Rectal smooth muscle tissue (tissue), 1 donor: ENCODE measurements around the gene FLAD1.

Experiments
- H3K27ac ChIP-seq: one replicate; pipeline ENCODE4 v1.7.0; 2013; ENCODE audit warnings: low read depth, low read length, inconsistent platforms
- H3K27me3 ChIP-seq: one replicate; pipeline ENCODE4 v1.7.0; 2013; ENCODE audit warnings: low read length; ENCODE audit not compliant: control insufficient read depth, insufficient read depth
- H3K36me3 ChIP-seq: one replicate; pipeline ENCODE4 v1.7.0; 2013; ENCODE audit warnings: low read length; ENCODE audit not compliant: control insufficient read depth, insufficient read depth
- H3K4me1 ChIP-seq: one replicate; pipeline ENCODE4 v1.7.0; 2013; ENCODE audit warnings: low read length; ENCODE audit not compliant: control insufficient read depth, insufficient read depth
- H3K4me3 ChIP-seq: one replicate; pipeline ENCODE4 v1.7.0; 2013; ENCODE audit warnings: low read length
- H3K9ac ChIP-seq: one replicate; pipeline ENCODE4 v1.7.0; 2013; ENCODE audit warnings: low read length

FLAD1 gene

GRCh38 chr1:154955718-154956543, 27.2 kb upstream of the FLAD1 start, which contains the start of gene PBXIP1:
PBXIP1 (minus strand) TSS chr1:154956099; CDS start chr1:154953721, 2,378 bp downstream.
- Histone ChIP-seq H3K4me1 (peaks cover 30% of the 10 kb centered on the region), H3K9ac (peak within 1 kb of the TSS; percentile 53), H3K36me3 (peaks cover 11% of the 10 kb centered on the region), H3K27me3 (no peaks in the 10 kb centered on the region), H3K27ac (peak within 1 kb of the TSS; percentile 87), H3K4me3 (peak within 1 kb of the TSS; percentile 93)

- H3K27ac ChIP-seq, result peak overlapping the region; percentile 87
- no peak overlapping the region for H3K9ac ChIP-seq
- peaks cover 32% of the 10 kb centered on the region for H3K4me1 ChIP-seq
- H3K27me3 ChIP-seq, result no peaks in the 10 kb centered on the region
- H3K4me3 ChIP-seq, result peak overlapping the region; percentile 93
- peaks cover 5% of the 10 kb centered on the region for H3K36me3 ChIP-seq
Measured at GRCh38 chr1:154956544-154956941, 26.6 kb upstream of the FLAD1 start.

GRCh38 chr1:154957091-154957657, 26.0 kb upstream of the FLAD1 start:
- Histone ChIP-seq H3K9ac (no peak overlapping the region), H3K4me3 (no peak overlapping the region), H3K36me3 (peaks cover 5% of the 10 kb centered on the region), H3K27ac (peak overlapping the region; percentile 87), H3K4me1 (peaks cover 32% of the 10 kb centered on the region), H3K27me3 (no peaks in the 10 kb centered on the region)

GRCh38 chr1:154958036-154958435, 25.1 kb upstream of the FLAD1 start:
- no peak overlapping the region for H3K9ac ChIP-seq
- peaks cover 33% of the 10 kb centered on the region for H3K4me1 ChIP-seq
- no peaks in the 10 kb centered on the region for H3K27me3 ChIP-seq
- H3K4me3 ChIP-seq, result no peak overlapping the region
- H3K36me3 ChIP-seq, result peaks cover 5% of the 10 kb centered on the region
- H3K27ac ChIP-seq, result no peak overlapping the region

- Histone ChIP-seq H3K27me3 (no peaks in the 10 kb centered on the region), H3K27ac (no peak overlapping the region), H3K4me3 (no peak overlapping the region), H3K36me3 (peaks cover 5% of the 10 kb centered on the region), H3K9ac (no peak overlapping the region), H3K4me1 (peaks cover 30% of the 10 kb centered on the region)
Measured at GRCh38 chr1:154958681-154959425, 24.3 kb upstream of the FLAD1 start.

- Histone ChIP-seq H3K27ac (no peak overlapping the region), H3K4me1 (peaks cover 26% of the 10 kb centered on the region)
Measured at GRCh38 chr1:154959426-154959780, 23.7 kb upstream of the FLAD1 start.

GRCh38 chr1:154960446-154961136, 22.6 kb upstream of the FLAD1 start:
- no peaks in the 10 kb centered on the region for H3K27me3 ChIP-seq
- H3K36me3 ChIP-seq, result peaks cover 15% of the 10 kb centered on the region
- H3K4me3 ChIP-seq, result peak overlapping the region; percentile 84
- peaks cover 15% of the 10 kb centered on the region for H3K4me1 ChIP-seq
- H3K27ac ChIP-seq, result peak overlapping the region; percentile 99
- no peak overlapping the region for H3K9ac ChIP-seq

More at GRCh38 chr1:154959426-154959780, 23.7 kb upstream of the FLAD1 start:
- Histone ChIP-seq H3K9ac (no peak overlapping the region), H3K36me3 (peaks cover 8% of the 10 kb centered on the region), H3K27me3 (no peaks in the 10 kb centered on the region), H3K4me3 (no peak overlapping the region)

GRCh38 chr1:154961207-154962155, 21.7 kb upstream of the FLAD1 start, which contains the start of gene PYGO2:
PYGO2 (minus strand) TSS chr1:154961782; CDS start chr1:154961576, 206 bp downstream.
- Histone ChIP-seq H3K27ac (peak within 1 kb of the TSS; percentile 99), H3K36me3 (peaks cover 21% of the 10 kb centered on the region)

GRCh38 chr1:154962156-154962749, 20.9 kb upstream of the FLAD1 start:
- Histone ChIP-seq H3K4me1 (peaks cover 9% of the 10 kb centered on the region), H3K36me3 (peaks cover 25% of the 10 kb centered on the region), H3K27me3 (no peaks in the 10 kb centered on the region), H3K4me3 (peak overlapping the region; percentile 84), H3K27ac (peak overlapping the region; percentile 99), H3K9ac (peak overlapping the region; percentile 93)

More at GRCh38 chr1:154961207-154962155, 21.7 kb upstream of the FLAD1 start, which contains the start of gene PYGO2:
- Histone ChIP-seq H3K4me3 (peak within 1 kb of the TSS; percentile 84), H3K27me3 (no peaks in the 10 kb centered on the region), H3K9ac (peak within 1 kb of the TSS; percentile 93), H3K4me1 (peaks cover 15% of the 10 kb centered on the region)

GRCh38 chr1:154962795-154963330, 20.3 kb upstream of the FLAD1 start:
- no peaks in the 10 kb centered on the region for H3K27me3 ChIP-seq
- H3K4me3 ChIP-seq, result peak overlapping the region; percentile 84
- peaks cover 8% of the 10 kb centered on the region for H3K4me1 ChIP-seq
- H3K9ac ChIP-seq, result no peak overlapping the region
- H3K27ac ChIP-seq, result no peak overlapping the region
- H3K36me3 ChIP-seq, result peaks cover 30% of the 10 kb centered on the region
